Body of pancreas (tissue), 4 donors: Measurements from ENCODE around the gene KATNB1. TPM values are rescaled to one million over a fixed set of nuclear protein-coding genes. Genes with fewer than 3 reads are reported as not detected.

Source experiments
- ATAC-seq: fragments of 150-250 bp; one replicate; pipeline ENCODE4 v1.9.1; 2016
- DNase-seq, 4 donors: peaks; one replicate each; pipeline ENCODE4 v3.0.0-alpha.2; 2019
- H3K27ac ChIP-seq, 4 donors: fragments of 200-600 bp; sonication (generic); 1 replicate in 3 of 4; 2 replicates in 1 of 4; pipeline versions ENCODE4 v1.5.1 to v1.6.1; 2016 to 2019; ENCODE audit warnings: mild to moderate bottlenecking in 1 of 4, mixed read lengths in 1 of 4, moderate library complexity in 1 of 4
- H3K27me3 ChIP-seq, 2 donors: fragments of 200-600 bp; sonication (generic); one replicate each; pipeline ENCODE4 v1.6.0; 2016; ENCODE audit warnings: mild to moderate bottlenecking in 1 of 2
- H3K36me3 ChIP-seq, 2 donors: fragments of 200-600 bp; sonication (generic); replicated peaks in 1 of 2; 2 replicates each; pipeline ENCODE4 v1.5.1; 2016; ENCODE audit warnings: low read depth in 2 of 2; ENCODE audit not compliant: insufficient read depth in 1 of 2
- H3K4me1 ChIP-seq: fragments of 200-600 bp; sonication (generic); one replicate; pipeline ENCODE4 v1.6.0; 2016
- H3K4me3 ChIP-seq, 2 donors: fragments of 200-600 bp; sonication (generic); 1 replicate in 1 of 2; 2 replicates in 1 of 2; pipeline ENCODE4 v1.5.1; 2016 to 2019
- H3K9me3 ChIP-seq, 3 donors: fragments of 200-600 bp; sonication (generic); 1 replicate in 2 of 3; 2 replicates in 1 of 3; pipeline ENCODE4 v1.5.1; 2016
- CTCF ChIP-seq, 7 experiments: fragments of 450-650 bp in 4 of 7; fragments of 200-600 bp in 3 of 7; sonication (generic) in 3 of 7; IDR thresholded peaks; one replicate each; pipeline ENCODE4 v1.5.1; 2016 to 2019; ENCODE audit warnings: antibody characterized with exemption in 7 of 7
- POLR2A ChIP-seq, 3 donors: fragments of 450-650 bp; IDR thresholded peaks; one replicate each; pipeline ENCODE4 v1.6.1; 2016; ENCODE audit warnings: antibody characterized with exemption in 3 of 3, mild to moderate bottlenecking in 2 of 3
- WGBS, 2 donors: methylation state at CpG; one replicate each; pipeline ENCODE4 v1.1.5; 2017; 5-methylcytosine and 5-hydroxymethylcytosine counted together
- intact Hi-C: fragments of 100-400 bp; cut with DNase I; formaldehyde crosslinking; loops from one replicate; pipeline ENCODE4 v1.15.1; 2023
- total RNA-seq, 2 donors: library from RNA; depleted of rRNA; stranded (reverse); fragments of >200 nt; gene quantifications; one replicate each; pipeline ENCODE4 v1.1.0, GENCODE V29; 2016

KATNB1 gene
- total RNA-seq, 2 donors from 2014 or later, result 13.7 to 14.2 TPM

GRCh38 chr16:57696240-57696639 lies 39.3 kb upstream of the KATNB1 start:
- 88 to 92% methylated on average over 4 to 7 of the region's 7 CpGs for WGBS, 2 donors
- ATAC-seq (no peak), DNase-seq (no peak)
- Histone ChIP-seq H3K36me3 (no peaks in the 10 kb centered on the region), H3K27me3 (no peaks in the 10 kb centered on the region), H3K27ac (no peak overlapping the region), H3K4me3 (no peak overlapping the region), H3K4me1 (peaks cover 41% of the 10 kb centered on the region), H3K9me3 (no peaks in the 10 kb centered on the region)
- intact Hi-C loops, result no loop called here
- TF ChIP-seq POLR2A (IDR thresholded peaks at IDR 0.05), result no peak
- TF ChIP-seq CTCF (IDR thresholded peaks at IDR 0.05), result no peak

- no peak overlapping the region for H3K4me3 ChIP-seq
- no peaks in the 10 kb centered on the region for H3K27me3 ChIP-seq
- no peaks in the 10 kb centered on the region for H3K36me3 ChIP-seq
- 75 to 78% methylated on average over 17 of the region's 17 CpGs for WGBS, 2 donors
- DNase-seq, result no peak
- no peak for ATAC-seq
- H3K9me3 ChIP-seq, result no peaks in the 10 kb centered on the region
- TF ChIP-seq CTCF (IDR thresholded peaks at IDR 0.05) (no peak), POLR2A (IDR thresholded peaks at IDR 0.05) (no peak)
- H3K27ac ChIP-seq, result no peak overlapping the region
- intact Hi-C loops, result no loop called here
- H3K4me1 ChIP-seq, result peaks cover 48% of the 10 kb centered on the region
Measured at GRCh38 chr16:57697896-57698537, 37.6 kb upstream of the KATNB1 start.

- TF ChIP-seq POLR2A (IDR thresholded peaks at IDR 0.05), result no peak
- TF ChIP-seq CTCF (IDR thresholded peaks at IDR 0.05), result no peak
- no peak for DNase-seq
Measured at GRCh38 chr16:57698812-57699405, 36.7 kb upstream of the KATNB1 start.

GRCh38 chr16:57699481-57699880 lies 36.1 kb upstream of the KATNB1 start:
- no peak for ATAC-seq
- Histone ChIP-seq H3K27ac (no peak overlapping the region), H3K4me3 (no peak overlapping the region), H3K36me3 (no peaks in the 10 kb centered on the region), H3K27me3 (no peaks in the 10 kb centered on the region), H3K9me3 (no peaks in the 10 kb centered on the region), H3K4me1 (peaks cover 52% of the 10 kb centered on the region)
- intact Hi-C loops, result no loop called here
- DNase-seq, result no peak
- 78% methylated on average over 3 of the region's 3 CpGs; no CpG with 5 or more reads in 1 of the 2 donors for WGBS, 2 donors
- TF ChIP-seq POLR2A (IDR thresholded peaks at IDR 0.05) (no peak), CTCF (IDR thresholded peaks at IDR 0.05) (no peak)

More at GRCh38 chr16:57698812-57699405, 36.7 kb upstream of the KATNB1 start:
- H3K36me3 ChIP-seq, result no peaks in the 10 kb centered on the region
- no peaks in the 10 kb centered on the region for H3K27me3 ChIP-seq
- intact Hi-C loops, result no loop called here
- no peaks in the 10 kb centered on the region for H3K9me3 ChIP-seq
- H3K4me1 ChIP-seq, result peaks cover 52% of the 10 kb centered on the region
- H3K4me3 ChIP-seq, result no peak overlapping the region
- 74 to 80% methylated on average over 8 to 16 of the region's 16 CpGs for WGBS, 2 donors
- no peak for ATAC-seq
- no peak overlapping the region for H3K27ac ChIP-seq

- Histone ChIP-seq H3K36me3 (no peaks in the 10 kb centered on the region), H3K27me3 (no peaks in the 10 kb centered on the region), H3K9me3 (no peaks in the 10 kb centered on the region), H3K4me3 (no peak overlapping the region), H3K27ac (no peak overlapping the region), H3K4me1 (peaks cover 52% of the 10 kb centered on the region)
- 87 to 99% methylated on average over 5 to 7 of the region's 7 CpGs for WGBS, 2 donors
- DNase-seq (no peak), ATAC-seq (no peak)
- intact Hi-C loops, result no loop called here
- TF ChIP-seq POLR2A (IDR thresholded peaks at IDR 0.05), result no peak
- TF ChIP-seq CTCF (IDR thresholded peaks at IDR 0.05), result no peak
Measured at GRCh38 chr16:57699899-57700298, 35.7 kb upstream of the KATNB1 start.
